Left lobe of liver (tissue), 2 donors: ENCODE results near the gene PCDHGA9. TPM values are rescaled to one million over a fixed set of nuclear protein-coding genes. Genes with fewer than 3 reads are reported as not detected.
A peak's percentile ranks its signal among the peaks of the same experiment; 100 is the strongest.
"Not testable (repeated sequence)": the region's sequence is repeated elsewhere in the genome, so short reads cannot be mapped to it uniquely, and the experiment has no call there.

Source experiments
- ATAC-seq: fragments of 200-7000 bp; cut with Tn5 transposase; one replicate; pipeline ENCODE4 v1.9.1; 2020; ENCODE audit warnings: mild to moderate bottlenecking, moderate library complexity
- DNase-seq: peaks from one replicate; pipeline ENCODE4 v3.0.0-alpha.2; 2020; ENCODE audit warnings: low spot score
- total RNA-seq: library from RNA; stranded (reverse); gene quantifications from one replicate; pipeline ENCODE4 v1.2.1, GENCODE V29; 2021
- donor health status: DM: no; HTN: no; CAD: no; lungs with moderate emphysema.
- donor health status: DM: no; HTN: yes; CAD: no.

Gene PCDHGA9
- 0.65 TPM for total RNA-seq

DNA sequence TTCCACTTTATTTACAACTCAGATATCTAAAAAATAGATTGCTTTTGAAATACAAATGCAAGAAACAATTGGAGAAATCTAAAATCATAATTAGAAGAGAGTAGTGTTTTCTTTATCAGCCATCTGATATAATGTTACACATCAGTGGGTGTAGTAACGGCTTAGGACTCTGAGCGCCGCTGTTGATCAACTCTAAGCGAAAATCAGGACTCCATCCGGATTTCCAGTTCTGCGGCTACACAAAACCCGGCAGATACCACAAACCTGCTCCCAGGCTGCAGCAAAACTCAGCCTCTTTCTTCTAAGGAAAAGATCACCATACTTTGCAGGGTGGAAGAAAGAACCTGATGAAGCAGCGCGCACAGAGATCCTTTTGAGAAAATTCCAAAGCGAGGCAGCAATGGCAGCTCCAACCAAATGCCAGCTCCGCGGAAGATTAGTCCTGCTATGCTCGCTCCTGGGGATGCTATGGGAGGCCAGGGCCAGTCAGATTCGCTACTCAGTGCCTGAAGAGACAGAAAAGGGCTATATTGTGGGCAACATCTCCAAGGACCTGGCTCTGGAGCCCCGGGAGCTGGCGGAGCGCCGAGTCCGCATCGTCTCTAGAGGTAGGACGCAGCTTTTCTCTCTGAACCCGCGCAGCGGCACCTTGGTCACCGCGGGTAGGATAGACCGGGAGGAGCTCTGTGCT lies at the start of gene PCDHGA9:
PCDHGA9 (plus strand) TSS at position 226 of the 691 bp plus-strand sequence; CDS start at position 401, 175 bp downstream.
- DNase-seq (no peak), ATAC-seq (peak; percentile 66)

- ATAC-seq (peak; percentile 18), DNase-seq (no peak)
Observed at GRCh38 chr5:141354900-141355469, 47.6 kb upstream of the PCDHGA9 start, which contains the start of gene PCDHGA4. Gene PCDHGA4, plus strand, starts transcription at chr5:141355021. Its CDS starts 87 bp downstream, at chr5:141355108.

DNA sequence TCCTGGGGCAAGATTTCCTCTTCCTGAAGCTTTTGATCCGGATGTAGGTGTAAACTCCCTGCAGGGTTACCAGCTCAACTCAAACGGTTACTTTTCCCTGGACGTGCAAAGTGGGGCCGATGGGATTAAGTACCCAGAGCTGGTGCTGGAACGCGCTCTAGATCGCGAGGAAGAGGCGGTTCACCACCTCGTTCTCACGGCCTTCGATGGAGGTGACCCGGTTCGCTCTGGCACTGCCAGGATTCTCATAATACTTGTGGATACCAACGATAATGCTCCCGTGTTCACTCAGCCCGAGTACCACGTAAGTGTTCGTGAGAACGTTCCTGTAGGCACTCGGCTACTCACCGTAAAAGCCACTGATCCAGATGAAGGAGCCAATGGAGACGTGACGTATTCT lies 46.9 kb upstream of the PCDHGA9 start:
- no peak for ATAC-seq
- no peak for DNase-seq

DNA sequence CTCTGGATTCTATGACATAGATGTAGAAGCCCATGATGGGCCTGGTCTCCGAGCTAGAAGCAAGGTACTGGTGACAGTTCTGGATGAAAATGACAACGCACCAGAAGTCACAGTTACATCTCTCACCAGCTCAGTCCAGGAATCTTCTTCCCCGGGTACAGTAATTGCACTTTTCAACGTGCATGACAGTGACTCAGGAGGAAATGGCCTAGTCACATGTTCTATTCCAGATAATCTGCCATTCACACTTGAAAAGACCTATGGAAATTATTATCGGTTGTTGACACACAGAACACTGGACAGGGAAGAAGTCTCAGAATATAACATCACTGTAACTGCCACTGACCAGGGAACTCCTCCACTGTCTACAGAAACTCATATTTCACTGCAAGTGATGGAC lies 46.4 kb upstream of the PCDHGA9 start:
- DNase-seq (no peak), ATAC-seq (no peak)

DNA sequence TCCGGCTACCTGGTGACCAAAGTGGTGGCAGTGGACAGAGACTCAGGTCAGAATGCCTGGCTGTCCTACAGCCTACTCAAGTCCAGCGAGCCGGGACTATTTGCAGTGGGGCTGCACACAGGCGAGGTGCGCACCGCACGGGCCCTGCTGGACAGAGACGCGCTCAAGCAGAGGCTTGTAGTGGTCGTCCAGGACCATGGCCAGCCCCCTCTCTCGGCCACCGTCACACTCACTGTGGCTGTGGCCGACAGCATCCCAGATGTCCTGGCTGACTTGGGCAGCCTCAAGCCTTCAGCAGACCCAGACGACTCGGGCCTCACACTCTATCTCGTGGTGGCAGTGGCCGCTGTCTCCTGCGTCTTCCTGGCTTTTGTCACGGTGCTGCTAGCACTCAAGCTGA lies 45.6 kb upstream of the PCDHGA9 start:
- DNase-seq (no peak), ATAC-seq (no peak)

DNA sequence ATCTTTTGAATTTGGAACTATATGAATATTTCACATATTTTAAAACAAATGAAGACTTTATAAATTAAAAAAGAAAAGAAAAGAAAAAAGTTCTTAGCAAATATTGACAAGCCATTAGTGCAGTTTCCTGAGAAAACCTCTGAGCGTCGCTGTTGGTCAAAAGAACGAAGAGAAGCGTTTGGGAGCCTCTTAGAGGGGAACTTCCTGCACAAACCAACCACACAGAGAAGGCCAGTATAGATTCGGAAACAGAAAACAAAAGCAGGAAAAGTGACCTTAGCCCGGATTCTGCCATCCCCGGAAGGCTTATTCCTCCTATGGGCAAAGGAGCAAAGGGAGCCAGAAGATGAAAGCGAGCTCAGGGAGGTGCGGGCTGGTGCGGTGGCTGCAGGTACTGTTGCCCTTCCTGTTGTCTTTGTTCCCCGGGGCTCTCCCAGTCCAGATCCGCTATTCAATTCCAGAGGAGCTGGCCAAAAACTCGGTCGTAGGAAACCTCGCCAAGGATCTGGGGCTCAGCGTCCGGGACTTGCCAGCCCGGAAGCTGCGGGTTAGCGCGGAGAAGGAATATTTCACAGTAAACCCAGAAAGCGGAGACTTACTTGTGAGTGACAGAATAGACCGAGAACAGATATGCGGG lies 42.7 kb upstream of the PCDHGA9 start, which contains the start of gene PCDHGB2:
PCDHGB2 (plus strand) TSS at position 205 of the 637 bp plus-strand sequence; CDS start at position 347, 142 bp downstream.
- ATAC-seq (peak; percentile 41), DNase-seq (no peak)

- ATAC-seq, result no peak
Observed at GRCh38 chr5:141360685-141361084, 41.9 kb upstream of the PCDHGA9 start.

DNA sequence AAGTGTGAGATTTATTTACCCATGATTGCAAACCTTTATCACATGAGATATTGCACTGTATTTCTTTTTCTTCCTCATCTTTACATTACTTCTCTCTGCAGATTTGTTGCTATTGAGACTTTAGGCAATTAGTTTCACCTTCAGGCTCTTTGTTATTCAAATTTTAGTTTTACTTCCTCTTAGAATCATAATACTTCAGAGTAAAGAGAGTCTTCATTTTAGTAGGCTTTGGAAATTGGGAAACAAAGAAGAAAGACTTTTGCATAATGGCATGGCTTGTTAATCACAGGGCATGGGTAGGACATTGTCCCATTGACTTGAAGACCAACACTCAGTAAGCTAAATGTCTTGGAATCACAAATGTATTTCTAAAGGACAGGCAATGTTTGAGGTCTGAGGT lies 39.9 kb upstream of the PCDHGA9 start:
- DNase-seq (no peak), ATAC-seq (no peak)

More at GRCh38 chr5:141360685-141361084, 41.9 kb upstream of the PCDHGA9 start:
- DNase-seq, result no peak

GRCh38 chr5:141363952-141364660 lies 38.5 kb upstream of the PCDHGA9 start, which contains the start of gene PCDHGA5:
Gene PCDHGA5, plus strand, starts transcription at chr5:141364162. Its CDS starts 169 bp downstream, at chr5:141364331.
- ATAC-seq (no peak), DNase-seq (no peak)

DNA sequence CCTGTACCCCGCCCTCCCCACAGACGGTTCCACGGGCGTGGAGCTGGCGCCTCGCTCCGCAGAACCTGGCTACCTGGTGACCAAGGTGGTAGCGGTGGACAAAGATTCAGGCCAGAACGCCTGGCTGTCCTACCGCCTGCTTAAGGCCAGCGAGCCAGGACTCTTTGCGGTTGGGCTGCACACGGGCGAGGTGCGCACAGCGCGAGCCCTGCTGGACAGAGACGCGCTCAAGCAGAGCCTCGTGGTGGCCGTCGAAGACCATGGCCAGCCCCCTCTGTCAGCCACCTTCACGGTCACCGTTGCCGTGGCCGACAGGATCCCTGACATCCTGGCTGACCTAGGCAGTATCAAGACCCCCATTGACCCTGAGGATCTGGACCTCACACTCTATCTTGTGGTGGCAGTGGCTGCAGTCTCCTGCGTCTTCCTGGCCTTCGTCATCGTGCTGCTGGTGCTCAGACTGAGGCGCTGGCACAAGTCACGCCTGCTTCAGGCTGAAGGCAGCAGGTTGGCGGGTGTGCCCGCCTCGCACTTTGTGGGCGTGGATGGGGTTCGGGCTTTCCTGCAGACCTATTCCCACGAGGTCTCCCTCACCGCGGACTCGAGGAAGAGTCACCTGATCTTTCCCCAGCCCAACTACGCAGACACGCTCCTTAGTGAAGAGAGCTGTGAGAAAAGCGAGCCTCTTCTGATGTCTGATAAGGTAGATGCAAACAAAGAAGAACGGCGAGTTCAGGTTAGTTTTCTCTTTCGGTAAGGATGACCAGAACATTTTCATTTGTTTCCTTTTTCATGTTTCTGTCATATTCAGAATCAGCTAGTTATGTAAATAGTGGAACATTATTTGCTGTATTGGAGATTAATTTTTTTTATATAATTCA lies 36.3 kb upstream of the PCDHGA9 start:
- ATAC-seq, result no peak
- no peak for DNase-seq

DNA sequence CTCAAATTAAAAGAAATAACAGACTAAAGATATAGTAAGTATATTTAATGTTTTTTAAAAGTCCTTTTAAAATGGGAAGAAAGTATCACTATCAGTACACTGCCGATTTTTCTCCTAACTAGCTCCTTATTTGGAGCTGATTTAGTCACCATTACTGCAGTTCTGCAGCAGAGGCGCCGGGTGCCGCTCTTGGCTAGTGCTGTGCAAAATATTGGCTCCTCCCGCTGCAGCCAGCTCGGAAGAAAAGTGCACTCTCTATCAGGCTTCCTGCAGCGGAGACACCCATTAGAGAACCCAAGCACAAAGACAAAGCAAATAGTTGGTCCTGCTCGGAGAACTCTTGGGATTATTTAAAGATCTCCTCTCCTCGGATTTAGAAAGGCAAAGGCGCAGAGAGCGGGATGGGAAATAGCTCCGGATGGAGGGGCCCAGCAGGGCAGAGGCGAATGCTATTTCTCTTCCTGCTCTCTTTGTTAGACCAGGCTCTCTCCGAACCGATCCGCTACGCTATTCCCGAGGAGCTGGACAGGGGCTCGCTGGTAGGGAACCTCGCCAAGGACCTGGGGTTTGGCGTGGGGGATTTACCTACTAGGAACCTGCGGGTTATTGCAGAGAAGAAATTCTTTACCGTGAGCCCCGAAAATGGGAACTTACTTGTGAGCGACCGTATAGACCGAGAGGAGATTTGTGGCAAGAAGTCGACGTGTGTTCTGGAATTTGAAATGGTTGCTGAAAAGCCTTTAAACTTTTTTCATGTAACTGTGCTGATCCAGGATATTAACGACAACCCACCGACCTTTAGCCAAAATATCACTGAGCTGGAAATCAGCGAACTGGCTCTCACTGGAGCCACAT lies 32.4 kb upstream of the PCDHGA9 start, which contains the start of gene PCDHGB3:
PCDHGB3 (plus strand) TSS at position 249 of the 855 bp plus-strand sequence; CDS start at position 402, 153 bp downstream.
- ATAC-seq (peak; percentile 90), DNase-seq (peak; percentile 44)

GRCh38 chr5:141371572-141372475 lies 30.8 kb upstream of the PCDHGA9 start:
- ATAC-seq, result no peak

GRCh38 chr5:141373673-141374317 lies 28.8 kb upstream of the PCDHGA9 start, which contains the start of gene PCDHGA6:
Gene PCDHGA6, plus strand, starts transcription at chr5:141373891. Its CDS starts 193 bp downstream, at chr5:141374084.
- ATAC-seq, result no peak
- no peak for DNase-seq

More at GRCh38 chr5:141371572-141372475, 30.8 kb upstream of the PCDHGA9 start:
- DNase-seq, result no peak

DNA sequence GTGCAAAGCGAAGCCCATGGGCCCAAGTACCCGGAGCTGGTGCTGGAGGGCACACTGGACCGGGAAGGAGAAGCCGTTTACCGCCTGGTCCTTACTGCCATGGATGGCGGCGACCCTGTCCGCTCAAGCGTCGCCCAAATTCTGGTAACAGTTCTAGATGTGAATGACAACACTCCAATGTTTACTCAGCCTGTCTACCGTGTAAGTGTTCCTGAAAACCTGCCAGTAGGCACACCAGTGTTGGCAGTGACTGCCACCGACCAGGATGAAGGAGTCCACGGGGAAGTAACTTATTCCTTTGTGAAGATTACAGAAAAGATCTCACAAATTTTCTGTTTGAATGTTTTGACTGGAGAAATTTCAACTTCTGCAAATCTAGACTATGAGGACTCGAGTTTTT lies 28.0 kb upstream of the PCDHGA9 start:
- no peak for ATAC-seq
- no peak for DNase-seq

DNA sequence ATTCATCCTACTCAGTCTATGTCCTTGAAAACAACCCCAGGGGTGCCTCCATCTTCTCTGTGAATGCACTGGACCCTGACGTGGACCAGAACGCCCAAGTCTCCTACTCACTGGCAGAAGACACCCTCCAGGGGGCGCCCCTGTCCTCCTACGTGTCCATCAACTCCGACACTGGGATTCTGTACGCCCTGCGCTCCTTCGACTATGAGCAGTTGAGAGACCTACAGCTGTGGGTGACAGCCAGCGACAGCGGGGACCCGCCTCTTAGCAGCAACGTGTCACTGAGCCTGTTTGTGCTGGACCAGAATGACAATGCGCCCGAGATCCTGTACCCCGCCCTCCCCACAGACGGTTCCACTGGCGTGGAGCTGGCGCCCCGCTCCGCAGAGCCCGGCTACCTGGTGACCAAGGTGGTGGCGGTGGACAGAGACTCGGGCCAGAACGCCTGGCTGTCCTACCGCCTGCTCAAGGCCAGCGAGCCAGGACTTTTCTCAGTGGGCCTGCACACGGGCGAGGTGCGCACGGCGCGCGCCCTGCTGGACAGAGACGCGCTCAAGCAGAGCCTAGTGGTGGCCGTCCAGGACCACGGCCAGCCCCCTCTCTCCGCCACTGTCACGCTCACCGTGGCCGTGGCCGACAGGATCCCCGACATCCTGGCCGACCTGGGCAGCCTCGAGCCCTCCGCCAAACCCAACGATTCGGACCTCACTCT lies 27.0 kb upstream of the PCDHGA9 start:
- ATAC-seq, DNase-seq: not testable (repeated sequence)

- DNase-seq, result no peak
- ATAC-seq, result no peak
Observed at GRCh38 chr5:141382469-141383294, 19.9 kb upstream of the PCDHGA9 start, which contains the start of gene PCDHGA7. Gene PCDHGA7, plus strand, starts transcription at chr5:141382742. Its CDS starts 158 bp downstream, at chr5:141382900.
